H1 (cell line): ENCODE measurements around the gene DARS1. TPM values are rescaled to one million over a fixed set of nuclear protein-coding genes. Genes with fewer than 3 reads are reported as not detected.

Experiments used
- GABPA ChIP-seq: IDR thresholded peaks from 2 replicates; pipeline ENCODE4 v1.6.1; 2011; ENCODE audit warnings: mild to moderate bottlenecking, low read length, moderate library complexity, borderline replicate concordance; ENCODE audit not compliant: insufficient read depth
- KDM1A ChIP-seq: fragments of 200-600, 300-600 bp; sonication (generic); IDR thresholded peaks from 2 replicates; pipeline ENCODE4 v1.7.1; 2016; ENCODE audit warnings: mild to moderate bottlenecking, low read length, borderline replicate concordance
- POLR2A ChIP-seq, 2 experiments: IDR thresholded peaks; 1 replicate in 1 of 2; 2 replicates in 1 of 2; pipeline ENCODE4 v1.6.1; 2011; ENCODE audit warnings: low read depth in 2 of 2, low read length in 2 of 2, mild to moderate bottlenecking in 2 of 2; ENCODE audit errors: control extremely low read depth in 1 of 2
- POLR2AphosphoS5 ChIP-seq: IDR thresholded peaks from 2 replicates; pipeline ENCODE4 v1.6.1; 2011; ENCODE audit warnings: low read depth, low read length
- RBBP5 ChIP-seq: IDR thresholded peaks from 2 replicates; pipeline ENCODE4 v1.7.1; 2012; ENCODE audit warnings: low read depth, mild to moderate bottlenecking, inconsistent platforms, low read length, moderate library complexity, borderline replicate concordance
- SUZ12 ChIP-seq: fragments of 200-600 bp; sonication (generic); IDR thresholded peaks from 2 replicates; pipeline ENCODE4 v1.6.1; 2012; ENCODE audit warnings: mild to moderate bottlenecking, inconsistent platforms, low read length, moderate library complexity, mixed read lengths
- polyA plus RNA-seq, 7 experiments: library from polyadenylated mRNA; depleted of rRNA in 3 of 7; stranded (reverse) in 5 of 7; unstranded in 2 of 7; fragments of >200 nt in 5 of 7; fragments of 200-250 nt in 2 of 7; gene quantifications; 1 replicate in 5 of 7; 2 replicates in 1 of 7; 4 replicates in 1 of 7; pipeline versions ENCODE4 v1.2.1 to v1.2.3, GENCODE V29; 2011 to 2013; ENCODE audit warnings: missing spikeins in 2 of 7, mixed read lengths in 2 of 7
- total RNA-seq: library from RNA; stranded (reverse); fragmentation: NEBNext Ultra II Directional; extraction: Animal tissue kit (Norgen Biotek cat#: 25700); gene quantifications from 2 replicates; pipeline ENCODE4 v1.2.1, GENCODE V29; 2021
- TF ChIP-seq, protein P1 (sequence below): IDR thresholded peaks from 2 replicates; pipeline ENCODE4 v1.6.1; 2012; ENCODE audit warnings: inconsistent platforms

The DARS1 gene
- total and polyA plus RNA-seq, 2 of the 8 experiments (the other 6 are each of a cell fraction or from before 2014, with no cell fraction given), result 61.7 to 85.9 TPM

DNA sequence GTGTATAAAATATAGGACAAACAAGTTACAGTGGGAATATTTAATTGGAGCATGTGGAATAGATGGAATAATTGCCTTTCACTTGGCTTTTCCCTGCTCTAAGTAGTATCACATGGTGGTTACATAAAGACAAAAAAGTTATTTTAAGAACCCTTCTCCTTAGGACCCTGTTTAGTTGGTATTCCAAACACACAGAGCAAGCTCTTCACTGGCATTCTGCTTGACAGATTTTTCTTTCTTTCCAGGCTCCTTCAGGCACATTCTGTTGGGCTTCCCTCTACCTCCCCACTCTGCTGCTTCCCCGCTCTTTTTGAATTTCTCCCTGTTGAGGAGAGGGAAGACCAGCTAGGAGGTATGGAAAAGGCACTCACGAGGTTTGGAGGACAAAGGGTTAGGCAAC, 29.0 kb upstream of the DARS1 start (continued):
- TF ChIP-seq, protein P1, sequence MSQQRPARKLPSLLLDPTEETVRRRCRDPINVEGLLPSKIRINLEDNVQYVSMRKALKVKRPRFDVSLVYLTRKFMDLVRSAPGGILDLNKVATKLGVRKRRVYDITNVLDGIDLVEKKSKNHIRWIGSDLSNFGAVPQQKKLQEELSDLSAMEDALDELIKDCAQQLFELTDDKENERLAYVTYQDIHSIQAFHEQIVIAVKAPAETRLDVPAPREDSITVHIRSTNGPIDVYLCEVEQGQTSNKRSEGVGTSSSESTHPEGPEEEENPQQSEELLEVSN, result no peak
- TF ChIP-seq SUZ12, result no peak
- TF ChIP-seq RBBP5, result no peak
- TF ChIP-seq GABPA, result no peak
- no peak for TF ChIP-seq POLR2A (IDR thresholded peaks at IDR 0.05; ENCODE audit: control extremely low read depth in 1 of 2, low read depth in 2 of 2, low read length in 2 of 2)
- no peak for TF ChIP-seq POLR2AphosphoS5
- TF ChIP-seq KDM1A, result no peak
- TF ChIP-seq, all 59 proteins: peak for 0
